GM12878 (cell line): ENCODE measurements around the gene TCF25. TPM values are rescaled to one million over a fixed set of nuclear protein-coding genes. Genes with fewer than 3 reads are reported as not detected.

Experiments used
- ATAC-seq: fragments of 200-7000 bp; cut with Tn5 transposase; 3 replicates; pipeline ENCODE4 v1.9.1; 2020; ENCODE audit warnings: mild to moderate bottlenecking, moderate library complexity
- BruUV-seq: library from RNA; stranded (reverse); fragments of 400-500 nt; replicated peaks from 2 replicates; lab custom pipeline; 2021; lab: Mats Ljungman, UMichigan
- CTCF ChIA-PET: fragments of 300-600 bp; sonication (Branson Sonifier 250); formaldehyde crosslinking; extraction: SDS; loops from one replicate; lab custom pipeline; 2021; ENCODE audit warnings: inconsistent platforms; lab: Yijun Ruan, JAX
- POLR2A ChIA-PET: fragments of 350-600 bp; formaldehyde crosslinking; extraction: SDS; loops from one replicate; lab custom pipeline; 2021; ENCODE audit warnings: inconsistent platforms; lab: Charles Lee
- RAD21 ChIA-PET: fragments of 300-600 bp; sonication (Branson Sonifier 250); formaldehyde crosslinking; loops from one replicate; lab custom pipeline; 2023; ENCODE audit warnings: antibody characterized with exemption; ENCODE audit not compliant: unreplicated experiment; lab: Charles Lee
- SMC1A ChIA-PET: fragments of 300-600 bp; sonication (Branson Sonifier 250); formaldehyde crosslinking; loops from one replicate; lab custom pipeline; 2023; ENCODE audit not compliant: unreplicated experiment, uncharacterized antibody; lab: Charles Lee
- DNase-seq: peaks from one replicate; pipeline ENCODE4 v3.0.0-alpha.2; 2011; ENCODE audit warnings: low read depth, low spot score
- FAIRE-seq: peaks from 3 replicates; lab custom pipeline; 2011; peaks lifted over from hg19 to GRCh38; lab: Jason Lieb, UNC
- H2AFZ ChIP-seq: 2 replicates; pipeline ENCODE4 v1.6.0; 2011; ENCODE audit warnings: low read depth, low read length, control low read depth; ENCODE audit not compliant: control insufficient read depth
- H3K27ac ChIP-seq: 2 replicates; pipeline ENCODE4 v1.5.1; 2011; ENCODE audit warnings: control low read depth; ENCODE audit not compliant: control insufficient read depth, insufficient read depth
- H3K27me3 ChIP-seq, 2 experiments: replicated peaks in 1 of 2; 2 replicates each; pipeline versions ENCODE4 v1.6.0 to v1.6.1; 2011; ENCODE audit warnings: low read length in 1 of 2; ENCODE audit not compliant: control insufficient read depth in 2 of 2, insufficient read depth in 2 of 2
- H3K36me3 ChIP-seq, 2 experiments: 2 replicates each; pipeline ENCODE4 v1.5.1; 2011; ENCODE audit warnings: low read length in 1 of 2; ENCODE audit not compliant: control insufficient read depth in 2 of 2, insufficient read depth in 2 of 2
- H3K4me1 ChIP-seq: 2 replicates; pipeline ENCODE4 v1.6.1; 2011; ENCODE audit warnings: mild to moderate bottlenecking, low read length, moderate library complexity, mixed read lengths; ENCODE audit not compliant: control insufficient read depth, insufficient read depth
- H3K4me2 ChIP-seq: 2 replicates; pipeline ENCODE4 v1.6.0; 2011; ENCODE audit warnings: control low read depth; ENCODE audit not compliant: control insufficient read depth, insufficient read depth
- H3K4me3 ChIP-seq: fragments of 200-600 bp; sonication (generic); 2 replicates; pipeline ENCODE4 v1.5.1; 2016
- H3K79me2 ChIP-seq: 2 replicates; pipeline ENCODE4 v1.6.0; 2011; ENCODE audit warnings: low read length; ENCODE audit not compliant: control insufficient read depth, insufficient read depth
- H3K9ac ChIP-seq: 2 replicates; pipeline ENCODE4 v1.8.0; 2011; ENCODE audit warnings: low read length, control low read depth, mixed read lengths; ENCODE audit not compliant: control insufficient read depth, insufficient read depth
- H3K9me3 ChIP-seq: replicated peaks from 3 replicates; pipeline ENCODE4 v1.5.1; 2011; ENCODE audit warnings: mild to moderate bottlenecking, low read length; ENCODE audit not compliant: control insufficient read depth, insufficient read depth
- H4K20me1 ChIP-seq: 2 replicates; pipeline ENCODE4 v1.6.0; 2011; ENCODE audit not compliant: control insufficient read depth, insufficient read depth
- WGBS: methylation state at CpG from one replicate; pipeline ENCODE4 v1.1.6; 2016; ENCODE audit warnings: low lambda C conversion rate; ENCODE audit not compliant: insufficient replicate concordance, insufficient coverage; ENCODE audit errors: missing lambda C conversion rate; 5-methylcytosine and 5-hydroxymethylcytosine counted together
- in situ Hi-C: fragments of 300-500 bp; cut with MboI; formaldehyde crosslinking; loops from 9 replicates; pipeline ENCODE4 v1.14.3; 2018; ENCODE audit warnings: mixed read lengths
- intact Hi-C: fragments of 100-400 bp; cut with micrococcal nuclease; formaldehyde crosslinking; loops from one replicate; pipeline ENCODE4 v1.14.2; 2022; ENCODE audit not compliant: unreplicated experiment
- polyA plus RNA-seq, 11 experiments: library from polyadenylated mRNA; depleted of rRNA in 4 of 11; unstranded in 6 of 11; stranded (reverse) in 5 of 11; fragments of >200 nt; fragmentation: Nextera tagmentation in 4 of 11; fragmentation: Illumina TruSeq in 1 of 11; extraction: Ambion mirVana in 4 of 11; extraction: Trizol in 1 of 11; gene quantifications; 1 replicate in 1 of 11; 2 replicates in 10 of 11; pipeline versions ENCODE4 v1.2.1 to v1.2.3, GENCODE V29; 2011 to 2016; ENCODE audit warnings: inconsistent platforms in 2 of 11, missing spikeins in 2 of 11, low read depth in 1 of 11
- total RNA-seq, 4 experiments: library from RNA; depleted of rRNA in 3 of 4; stranded (reverse); fragments of >200 nt in 3 of 4; fragmentation: Illumina TruSeq in 1 of 4; extraction: Trizol in 1 of 4; gene quantifications; 2 replicates each; pipeline versions ENCODE4 v1.2.1 to v1.2.3, GENCODE V29; 2013 to 2021
- TF ChIP-seq, protein P1 (sequence below): IDR thresholded peaks from 2 replicates; pipeline ENCODE4 v1.6.1; 2011; ENCODE audit warnings: low read depth, low read length, improper control_type of control experiment, borderline replicate concordance

The TCF25 gene
- total and polyA plus RNA-seq, 10 of the 15 experiments (the other 5 are each of a cell fraction or from before 2014, with no cell fraction given) = 8.4 to 130 (median 89.4) TPM

DNA sequence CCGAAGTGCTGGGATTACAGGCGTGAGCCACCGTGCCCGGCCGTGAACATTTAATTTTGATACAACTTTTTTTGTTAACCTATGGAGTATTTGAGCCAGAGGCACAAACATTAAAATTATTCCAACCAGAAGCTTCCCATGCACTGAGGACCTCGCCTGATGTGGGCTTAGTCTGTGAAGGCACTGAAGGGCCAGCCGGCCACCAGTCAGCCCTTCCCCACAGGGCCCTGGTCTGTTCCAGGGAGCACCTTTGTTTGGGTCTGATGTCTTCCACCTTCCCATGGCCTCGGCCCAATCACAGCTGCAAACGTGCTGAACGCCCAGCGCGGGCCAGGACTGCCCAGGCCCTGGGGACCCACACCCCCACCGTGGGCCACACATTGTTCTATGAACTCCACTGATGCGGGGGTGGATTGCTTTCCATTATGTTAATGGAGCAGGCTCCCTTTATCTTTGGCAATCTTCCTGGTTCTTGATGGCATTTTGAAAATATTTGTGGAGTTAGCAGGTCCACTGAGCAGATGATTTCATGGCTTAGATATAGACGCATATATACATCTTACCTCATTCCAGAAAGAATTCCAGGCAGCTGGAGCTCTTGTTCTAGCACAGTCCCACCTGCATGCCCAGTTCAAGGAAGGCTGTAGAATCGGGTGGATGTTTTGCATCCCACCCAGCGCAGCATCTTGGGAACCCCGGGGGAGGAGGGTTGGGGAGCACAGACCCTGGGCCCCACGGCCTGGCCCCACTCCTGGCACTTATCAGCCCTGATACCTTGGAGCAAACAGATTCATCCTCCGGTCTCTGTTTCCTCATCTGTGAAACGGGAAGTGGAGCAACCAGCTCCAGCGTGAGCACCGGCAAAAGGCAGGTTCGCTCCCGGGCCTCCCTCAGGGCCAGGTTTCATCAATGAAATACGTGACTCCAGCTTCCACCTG, 30.7 kb upstream of the TCF25 start:
- Histone ChIP-seq H3K4me2 (no peak overlapping the region), H3K4me3 (no peak overlapping the region), H3K27ac (no peak overlapping the region), H3K4me1 (peaks cover 3% of the 10 kb centered on the region), H3K9ac (no peak overlapping the region), H2AFZ (no peak overlapping the region), H4K20me1 (no peaks in the 10 kb centered on the region), H3K36me3 (no peaks in the 10 kb centered on the region), H3K9me3 (no peaks in the 10 kb centered on the region), H3K27me3 (no peaks in the 10 kb centered on the region), H3K79me2 (no peaks in the 10 kb centered on the region)
- 72% methylated on average over 26 of the region's 26 CpGs for WGBS
- ATAC-seq = no peak
- ChIA-PET CTCF (interaction anchor here (1.0 kb wide), 1 partner anchor 19 kb away, joined by 4 read pairs; no protein-coding TSS in a partner anchor), SMC1A (interaction anchor here (0.7 to 0.8 kb wide), 2 partner anchors 18 to 19 kb away, joined by 3 to 4 read pairs; no protein-coding TSS in a partner anchor), RAD21 (no interaction called here), POLR2A (interaction anchor here (0.5 kb wide), 1 partner anchor 155 kb away, joined by 7 read pairs; no protein-coding TSS in a partner anchor)
- no TSS peak for BruUV-seq
- in situ Hi-C loops (no loop called here), intact Hi-C loops (no loop called here)
- no peak for DNase-seq
- FAIRE-seq = no peak
- TF ChIP-seq, protein P1, sequence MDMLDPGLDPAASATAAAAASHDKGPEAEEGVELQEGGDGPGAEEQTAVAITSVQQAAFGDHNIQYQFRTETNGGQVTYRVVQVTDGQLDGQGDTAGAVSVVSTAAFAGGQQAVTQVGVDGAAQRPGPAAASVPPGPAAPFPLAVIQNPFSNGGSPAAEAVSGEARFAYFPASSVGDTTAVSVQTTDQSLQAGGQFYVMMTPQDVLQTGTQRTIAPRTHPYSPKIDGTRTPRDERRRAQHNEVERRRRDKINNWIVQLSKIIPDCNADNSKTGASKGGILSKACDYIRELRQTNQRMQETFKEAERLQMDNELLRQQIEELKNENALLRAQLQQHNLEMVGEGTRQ = no peak
